ENCODE results near the gene GAS2.

The GAS2 gene

GRCh38 chr11:22671751-22672150, 5.3 kb downstream of the GAS2 start:
- in situ Hi-C loops (cut with MboI; ENCODE audit: low sequenced_read_pairs) = no loop called here

- in situ Hi-C loops (cut with MboI; ENCODE audit: low sequenced_read_pairs) = no loop called here
These were observed 8.3 kb downstream of the GAS2 start for GRCh38 chr11:22674470-22675439.

- in situ Hi-C loops (cut with MboI; ENCODE audit: low sequenced_read_pairs) = no loop called here
These were observed 10.9 kb downstream of the GAS2 start for GRCh38 chr11:22677153-22677903.

- in situ Hi-C loops (cut with MboI; ENCODE audit: low sequenced_read_pairs) = no loop called here
These were observed 14.2 kb downstream of the GAS2 start for GRCh38 chr11:22680628-22681027.

GRCh38 chr11:22681281-22681812, 14.9 kb downstream of the GAS2 start:
- in situ Hi-C loops (cut with MboI; ENCODE audit: low sequenced_read_pairs) = no loop called here

- in situ Hi-C loops (cut with MboI; ENCODE audit: low sequenced_read_pairs) = no loop called here
These were observed 17.7 kb downstream of the GAS2 start for GRCh38 chr11:22684082-22684481.

- in situ Hi-C loops (cut with MboI; ENCODE audit: low sequenced_read_pairs) = no loop called here
These were observed 18.7 kb downstream of the GAS2 start for GRCh38 chr11:22685111-22685510.

- in situ Hi-C loops (cut with MboI; ENCODE audit: low sequenced_read_pairs) = no loop called here
These were observed 22.5 kb downstream of the GAS2 start for GRCh38 chr11:22688914-22689313.

GRCh38 chr11:22690257-22690656, 23.8 kb downstream of the GAS2 start:
- in situ Hi-C loops (cut with MboI; ENCODE audit: low sequenced_read_pairs) = no loop called here

- in situ Hi-C loops (cut with MboI; ENCODE audit: low sequenced_read_pairs) = no loop called here
These were observed 24.5 kb downstream of the GAS2 start for GRCh38 chr11:22690871-22691270.

GRCh38 chr11:22699388-22699787, 33.0 kb downstream of the GAS2 start:
- in situ Hi-C loops (cut with MboI; ENCODE audit: low sequenced_read_pairs) = no loop called here

- in situ Hi-C loops (cut with MboI; ENCODE audit: low sequenced_read_pairs) = no loop called here
These were observed 35.6 kb downstream of the GAS2 start for GRCh38 chr11:22702031-22702430.

- in situ Hi-C loops (cut with MboI; ENCODE audit: low sequenced_read_pairs) = no loop called here
These were observed 36.6 kb downstream of the GAS2 start for GRCh38 chr11:22703040-22703439.

GRCh38 chr11:22703591-22703990, 37.2 kb downstream of the GAS2 start:
- in situ Hi-C loops (cut with MboI; ENCODE audit: low sequenced_read_pairs) = no loop called here

- in situ Hi-C loops (cut with MboI; ENCODE audit: low sequenced_read_pairs) = no loop called here
These were observed 40.9 kb downstream of the GAS2 start for GRCh38 chr11:22707119-22707899.

GRCh38 chr11:22711071-22711770, 44.8 kb downstream of the GAS2 start:
- in situ Hi-C loops (cut with MboI; ENCODE audit: low sequenced_read_pairs) = no loop called here

GRCh38 chr11:22711880-22712279, 45.5 kb downstream of the GAS2 start:
- in situ Hi-C loops (cut with MboI; ENCODE audit: low sequenced_read_pairs) = no loop called here

GRCh38 chr11:22713336-22713735, 46.9 kb downstream of the GAS2 start:
- in situ Hi-C loops (cut with MboI; ENCODE audit: low sequenced_read_pairs) = no loop called here

- in situ Hi-C loops (cut with MboI; ENCODE audit: low sequenced_read_pairs) = no loop called here
These were observed 49.6 kb downstream of the GAS2 start for GRCh38 chr11:22715971-22716370.

- in situ Hi-C loops (cut with MboI; ENCODE audit: low sequenced_read_pairs) = no loop called here
These were observed 54.0 kb downstream of the GAS2 start for GRCh38 chr11:22720457-22720856.

Data from HL-60/S4 (cell line).